Measurements from ENCODE around the gene MS4A5.

The MS4A5 gene

GRCh38 chr11:60482361-60482760 lies 53.0 kb downstream of the MS4A5 start:
- no peak for DNase-seq (ENCODE audit: low spot score)

GRCh38 chr11:60485987-60486386 lies 56.6 kb downstream of the MS4A5 start:
- peak; percentile 16 for DNase-seq (ENCODE audit: low spot score)

GRCh38 chr11:60492488-60493009 lies 63.2 kb downstream of the MS4A5 start, which contains the start of gene MS4A12:
TSS of gene MS4A12 (plus strand) at chr11:60492778. CDS start at chr11:60497319, 4,541 bp downstream.
- DNase-seq (ENCODE audit: low spot score) = no peak

GRCh38 chr11:60493454-60493853 lies 64.1 kb downstream of the MS4A5 start:
- no peak for DNase-seq (ENCODE audit: low spot score)

All from CD4-positive, alpha-beta T cell treated with Interleukin-2 at 100 ng/mL for 4 hours (primary cell).